Smooth muscle cell (in vitro differentiated cells): Measurements from ENCODE around the gene CYP2F1. TPM values are rescaled to one million over a fixed set of nuclear protein-coding genes. Genes with fewer than 3 reads are reported as not detected.
"Not testable (repeated sequence)": the region's sequence is repeated elsewhere in the genome, so short reads cannot be mapped to it uniquely, and the experiment has no call there.

Experiments
- DNase-seq: peaks from one replicate; lab custom pipeline; 2025; ENCODE audit not compliant: unreplicated experiment; lab: John Stamatoyannopoulos, UW
- H2AFZ ChIP-seq: fragments of 200-600 bp; sonication (generic); 2 replicates; pipeline ENCODE4 v1.6.0; 2016; ENCODE audit warnings: antibody characterized with exemption, low read depth, mild to moderate bottlenecking
- H3F3A ChIP-seq: fragments of 200-600 bp; sonication (generic); 2 replicates; pipeline ENCODE4 v1.6.0; 2017; ENCODE audit warnings: antibody characterized with exemption, low read depth
- H3K27ac ChIP-seq: fragments of 200-600 bp; sonication (generic); 2 replicates; pipeline ENCODE4 v1.5.1; 2016; ENCODE audit warnings: low read depth, mild to moderate bottlenecking
- H3K27me3 ChIP-seq: fragments of 200-600 bp; sonication (generic); 2 replicates; pipeline ENCODE4 v1.6.1; 2016; ENCODE audit warnings: low read depth, mild to moderate bottlenecking
- H3K36me3 ChIP-seq: fragments of 200-600 bp; sonication (generic); 2 replicates; pipeline ENCODE4 v1.5.1; 2016; ENCODE audit warnings: low read depth
- H3K4me1 ChIP-seq: fragments of 200-600 bp; sonication (generic); 2 replicates; pipeline ENCODE4 v1.5.1; 2016; ENCODE audit warnings: low read depth
- H3K4me2 ChIP-seq: fragments of 200-600 bp; sonication (generic); 2 replicates; pipeline ENCODE4 v1.6.0; 2016; ENCODE audit warnings: mild to moderate bottlenecking
- H3K4me3 ChIP-seq: fragments of 200-600 bp; sonication (generic); 2 replicates; pipeline ENCODE4 v1.5.1; 2016; ENCODE audit warnings: mild to moderate bottlenecking
- H3K79me2 ChIP-seq: fragments of 200-600 bp; sonication (generic); 2 replicates; pipeline ENCODE4 v1.6.0; 2016; ENCODE audit warnings: low read depth, mild to moderate bottlenecking
- H3K9ac ChIP-seq: fragments of 200-600 bp; sonication (generic); 2 replicates; pipeline ENCODE4 v1.6.0; 2016; ENCODE audit warnings: low read depth
- H3K9me3 ChIP-seq: fragments of 200-600 bp; sonication (generic); replicated peaks from 2 replicates; pipeline ENCODE4 v1.5.1; 2016; ENCODE audit warnings: low read depth
- H4K20me1 ChIP-seq: fragments of 200-600 bp; sonication (generic); 2 replicates; pipeline ENCODE4 v1.6.0; 2016; ENCODE audit warnings: low read depth
- CTCF ChIP-seq: fragments of 200-600 bp; sonication (generic); IDR thresholded peaks from 2 replicates; pipeline ENCODE4 v1.5.1; 2017; ENCODE audit warnings: borderline replicate concordance, mild to moderate bottlenecking, antibody characterized with exemption; ENCODE audit not compliant: insufficient read depth, poor library complexity, severe bottlenecking
- WGBS: methylation state at CpG from one replicate; pipeline ENCODE4 v1.1.7; 2016; ENCODE audit warnings: low lambda C conversion rate; 5-methylcytosine and 5-hydroxymethylcytosine counted together
- polyA plus RNA-seq: library from polyadenylated mRNA; unstranded; fragments of >200 nt; fragmentation: Nextera tagmentation; extraction: Ambion mirVana; gene quantifications from 2 replicates; pipeline ENCODE4 v1.2.1, GENCODE V29; 2016
- total RNA-seq: library from RNA; depleted of rRNA; stranded (reverse); fragments of >200 nt; gene quantifications from 2 replicates; pipeline ENCODE4 v1.2.3, GENCODE V29; 2014

The CYP2F1 gene
- total and polyA plus RNA-seq, 2 experiments from 2014 or later = not detected

GRCh38 chr19:41116261-41116660, 2.0 kb downstream of the CYP2F1 start:
- H3K9ac ChIP-seq = no peak overlapping the region
- H2AFZ ChIP-seq = no peak overlapping the region
- no peaks in the 10 kb centered on the region for H3K27me3 ChIP-seq
- no peaks in the 10 kb centered on the region for H3K79me2 ChIP-seq
- H3K36me3 ChIP-seq = no peaks in the 10 kb centered on the region
- no peaks in the 10 kb centered on the region for H3F3A ChIP-seq
- H3K4me2 ChIP-seq = no peak overlapping the region
- H3K4me3 ChIP-seq = no peak overlapping the region
- DNase-seq = no peak
- 82% methylated on average over 8 of the region's 8 CpGs for WGBS
- no peak overlapping the region for H3K27ac ChIP-seq
- TF ChIP-seq CTCF = no peak
- H3K4me1 ChIP-seq = no peaks in the 10 kb centered on the region
- no peaks in the 10 kb centered on the region for H3K9me3 ChIP-seq
- no peaks in the 10 kb centered on the region for H4K20me1 ChIP-seq

GRCh38 chr19:41120929-41121911, 7.0 kb downstream of the CYP2F1 start:
- not testable (repeated sequence) for H2AFZ ChIP-seq, H3K36me3 ChIP-seq, H3K79me2 ChIP-seq, H3K4me3 ChIP-seq, H3K27ac ChIP-seq, H3K4me1 ChIP-seq, H3K27me3 ChIP-seq, H3F3A ChIP-seq, H3K9me3 ChIP-seq, DNase-seq, H4K20me1 ChIP-seq, H3K9ac ChIP-seq, H3K4me2 ChIP-seq
- 92% methylated on average over 33 of the region's 41 CpGs for WGBS

- not testable (repeated sequence) for H3K4me2 ChIP-seq, H3K36me3 ChIP-seq, H3K79me2 ChIP-seq, H3F3A ChIP-seq, H3K27me3 ChIP-seq, DNase-seq, H3K4me3 ChIP-seq, H2AFZ ChIP-seq, H4K20me1 ChIP-seq, H3K9ac ChIP-seq, H3K4me1 ChIP-seq, H3K9me3 ChIP-seq, H3K27ac ChIP-seq
- WGBS = 97% methylated on average over 13 of the region's 13 CpGs
Measured at GRCh38 chr19:41122846-41123245, 8.6 kb downstream of the CYP2F1 start.

GRCh38 chr19:41123716-41124294, 9.6 kb downstream of the CYP2F1 start:
- Histone ChIP-seq H2AFZ (no peak overlapping the region), H3K9me3 (no peaks in the 10 kb centered on the region), H3K27ac (no peak overlapping the region), H3K4me3 (no peak overlapping the region), H3F3A (no peaks in the 10 kb centered on the region), H4K20me1 (no peaks in the 10 kb centered on the region), H3K27me3 (no peaks in the 10 kb centered on the region), H3K9ac (no peak overlapping the region), H3K36me3 (no peaks in the 10 kb centered on the region), H3K4me1 (no peaks in the 10 kb centered on the region), H3K79me2 (no peaks in the 10 kb centered on the region), H3K4me2 (no peak overlapping the region)
- no peak for TF ChIP-seq CTCF
- 92% methylated on average over 10 of the region's 11 CpGs for WGBS
- no peak for DNase-seq
